A172 (cell line): ENCODE data around the gene LONRF2. TPM values are rescaled to one million over a fixed set of nuclear protein-coding genes. Genes with fewer than 3 reads are reported as not detected.
"Not testable (repeated sequence)": the region's sequence is repeated elsewhere in the genome, so short reads cannot be mapped to it uniquely, and the experiment has no call there.

ENCODE experiments used
- DNase-seq: peaks from one replicate; pipeline ENCODE4 v3.0.0-alpha.2; 2015; ENCODE audit warnings: low spot score
- total RNA-seq: library from RNA; depleted of rRNA; stranded (reverse); fragments of >200 nt; shearing (Covaris generic); gene quantifications from 2 replicates; pipeline ENCODE4 v1.2.3, GENCODE V29; 2014; rRNA removed

Gene LONRF2
- 5.0 and 6.0 TPM in 2 replicates for total RNA-seq

DNA sequence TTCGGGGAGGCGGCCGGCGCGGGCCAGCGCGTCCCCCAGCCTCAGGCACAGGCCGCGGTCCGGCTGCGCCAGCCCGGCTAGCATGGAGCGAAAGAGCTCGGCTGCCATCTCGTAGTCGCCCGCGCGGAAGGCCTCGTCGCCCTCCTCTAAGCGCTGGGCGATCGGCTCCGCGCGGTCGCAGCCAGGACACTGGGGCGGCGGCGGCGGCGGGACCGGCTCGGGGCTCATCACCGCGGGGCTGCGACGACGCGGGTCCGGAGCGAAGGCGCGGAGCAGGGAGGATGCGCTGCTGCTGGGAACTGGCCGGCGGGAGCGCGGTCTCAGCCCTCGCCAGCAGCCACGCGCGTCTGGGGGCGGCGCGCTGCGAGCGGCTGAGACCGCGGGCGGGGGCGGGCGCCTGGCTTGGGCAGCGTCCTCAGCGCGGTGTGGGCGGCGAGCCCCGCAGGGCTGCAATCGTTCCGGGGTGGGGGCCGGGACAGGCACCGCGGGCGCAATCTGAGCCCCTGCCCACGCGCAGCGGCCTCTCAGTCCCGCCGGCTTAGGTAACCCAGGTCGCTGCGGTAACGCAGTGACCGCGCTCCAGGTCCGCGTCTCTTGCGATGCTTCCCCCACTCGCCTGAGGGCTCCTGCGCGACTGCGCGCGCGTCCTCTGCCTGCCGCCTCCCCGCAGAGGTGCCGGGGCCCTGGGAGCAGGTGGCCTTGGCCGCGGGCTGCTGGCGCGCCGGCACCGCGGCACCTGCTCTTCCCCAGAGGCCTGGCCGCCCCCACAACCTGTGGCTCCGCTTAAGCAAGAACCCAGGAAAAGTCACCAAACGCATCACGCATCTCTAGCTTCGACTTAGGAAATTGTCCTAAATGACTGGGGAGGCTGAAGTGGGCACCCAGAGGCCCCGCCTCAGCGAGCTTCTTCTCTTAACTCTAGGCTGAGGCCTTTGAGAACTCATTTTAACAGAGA, at the start of gene LONRF2:
LONRF2 (minus strand) TSS at position 636 of the 955 bp plus-strand sequence; CDS start at position 228, 408 bp downstream.
- DNase-seq, result peak; percentile 8

DNA sequence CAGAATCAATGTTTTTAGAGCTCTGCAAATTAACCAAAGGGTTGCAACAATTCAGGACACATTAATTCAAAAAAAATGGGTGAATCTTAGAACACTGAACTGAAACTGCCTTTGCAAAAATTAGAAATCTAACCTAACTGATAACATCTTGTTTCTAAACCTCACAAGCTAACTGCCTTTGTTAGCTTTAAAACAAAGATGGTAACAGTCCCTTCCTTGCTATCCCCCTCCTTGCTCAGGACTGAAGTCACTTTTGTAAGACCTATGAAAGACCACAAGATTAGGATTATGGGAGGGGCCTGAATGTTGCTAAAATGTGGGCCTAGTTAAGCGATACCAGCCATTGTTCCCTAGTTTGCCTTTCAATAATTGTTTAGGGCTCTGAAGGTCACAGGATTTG, 44.9 kb upstream of the LONRF2 start:
- no peak for DNase-seq

DNA sequence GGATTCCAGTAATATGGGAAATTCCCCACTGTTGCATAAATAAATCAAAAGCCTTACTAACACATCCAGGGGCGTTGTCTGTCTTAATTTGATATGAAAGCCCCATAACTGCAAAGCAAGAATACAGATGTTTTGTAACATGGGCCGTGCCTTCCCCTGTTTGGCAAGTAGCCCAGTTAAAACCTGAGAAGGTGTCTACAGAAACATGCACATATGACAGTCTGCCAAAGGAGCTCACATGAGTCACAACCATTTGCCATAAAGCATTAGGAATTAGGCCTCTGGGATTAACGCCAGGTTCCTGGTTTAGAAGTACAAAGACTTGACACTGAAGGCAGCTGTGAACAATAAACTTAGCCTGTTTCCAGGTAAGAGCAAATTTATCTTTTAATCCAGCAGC, 43.1 kb upstream of the LONRF2 start:
- DNase-seq, result peak; percentile 92

DNA sequence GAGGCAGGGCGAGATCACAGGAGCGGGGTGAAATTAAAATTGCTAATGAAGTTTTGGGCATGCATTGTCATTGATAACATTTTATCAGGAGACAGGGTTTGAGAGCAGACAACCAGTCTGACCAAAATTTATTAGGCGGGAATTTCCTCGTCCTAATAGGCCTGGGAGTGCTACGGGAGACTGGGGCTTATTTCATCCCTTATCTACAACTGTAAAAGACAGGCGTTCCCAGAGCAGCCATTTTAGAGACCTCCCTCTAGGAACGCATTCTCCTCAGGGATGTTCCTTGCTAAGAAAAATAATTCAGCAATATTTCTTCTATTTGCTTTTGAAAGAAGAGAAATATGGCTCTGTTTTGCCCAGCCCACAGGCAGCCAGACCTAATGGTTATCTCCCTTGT, 40.0 kb upstream of the LONRF2 start:
- not testable (repeated sequence) for DNase-seq

DNA sequence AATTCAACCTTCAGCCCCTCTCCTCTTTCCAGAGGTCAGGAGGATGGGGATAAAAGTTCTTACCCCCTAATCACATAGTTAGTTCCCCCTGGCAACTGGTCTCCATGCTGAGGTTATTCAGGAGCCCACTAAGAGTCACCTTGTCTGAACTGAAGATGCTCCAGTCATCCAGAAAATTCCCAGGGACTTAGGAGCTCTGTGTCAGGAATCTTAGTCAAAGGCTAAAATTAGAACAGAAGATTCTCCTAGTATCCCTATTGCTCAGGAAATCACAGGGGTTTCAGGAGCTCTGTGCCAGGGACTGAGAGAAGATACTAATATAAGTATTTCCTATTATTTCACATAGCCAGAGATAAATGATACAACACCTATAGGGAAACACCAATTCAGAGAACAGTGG, 37.3 kb upstream of the LONRF2 start:
- peak; percentile 16 for DNase-seq

DNA sequence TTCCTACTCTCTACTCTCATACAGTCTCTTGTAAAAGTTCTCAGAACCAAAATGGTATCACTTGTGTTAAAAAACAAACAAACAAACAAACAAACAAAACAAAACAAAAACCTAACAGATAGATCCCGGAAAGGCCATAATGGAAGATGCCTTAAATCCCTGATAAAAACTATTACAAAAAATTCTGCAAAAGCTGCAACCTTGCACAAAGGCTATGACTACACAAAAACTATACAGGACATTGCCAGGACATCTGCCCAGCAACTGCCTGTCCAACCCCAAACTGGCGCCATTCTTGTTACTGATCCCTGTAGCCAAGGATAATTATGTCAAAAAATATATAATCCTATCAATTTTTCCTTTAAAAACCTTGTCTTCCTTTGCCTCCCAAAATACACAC, 36.3 kb upstream of the LONRF2 start:
- no peak for DNase-seq

DNA sequence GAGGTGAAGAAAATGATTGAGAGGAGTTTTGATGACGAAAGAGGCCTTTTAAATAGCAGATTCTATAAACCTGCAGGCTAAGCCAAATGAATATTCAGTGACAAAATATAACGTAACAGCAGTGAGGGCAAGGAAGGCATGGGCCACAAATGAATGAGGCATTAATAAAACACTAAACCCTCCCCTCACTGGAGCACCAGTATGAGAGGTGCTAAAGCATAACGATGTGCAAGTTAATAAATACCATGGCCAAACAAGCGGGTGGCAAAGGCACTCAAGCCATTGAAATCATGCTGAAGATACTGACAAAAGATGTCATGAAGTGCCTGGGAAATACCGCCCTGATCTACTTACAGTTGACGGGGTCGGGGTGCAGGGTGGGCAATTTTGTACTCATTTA, 30.2 kb upstream of the LONRF2 start:
- DNase-seq, result no peak

DNA sequence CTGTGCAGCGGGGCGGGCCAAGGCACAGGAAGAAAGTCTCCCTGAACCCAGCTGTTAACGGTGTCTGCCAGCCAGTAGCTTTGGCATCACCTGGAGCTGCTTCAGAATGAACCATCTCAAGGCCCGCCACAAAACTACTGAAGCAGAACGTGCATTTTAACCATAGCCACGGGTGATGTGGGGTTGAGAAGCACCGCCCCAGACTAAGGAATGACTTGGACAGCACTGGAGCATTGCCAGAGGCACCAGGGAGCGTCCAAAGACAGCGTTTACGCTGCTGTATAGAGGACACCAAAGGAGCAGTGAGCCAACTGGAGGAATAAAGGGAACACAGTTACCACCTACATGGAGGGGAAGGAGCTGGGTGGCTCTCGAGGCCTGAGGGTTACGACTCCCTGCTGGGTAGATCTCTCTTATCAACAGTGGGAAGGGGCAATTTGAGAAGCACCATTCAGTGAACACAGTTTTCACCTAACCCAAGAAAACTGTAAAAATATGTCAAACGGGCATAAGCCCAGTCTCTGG, 28.4 kb upstream of the LONRF2 start:
- peak; percentile 23 for DNase-seq

DNA sequence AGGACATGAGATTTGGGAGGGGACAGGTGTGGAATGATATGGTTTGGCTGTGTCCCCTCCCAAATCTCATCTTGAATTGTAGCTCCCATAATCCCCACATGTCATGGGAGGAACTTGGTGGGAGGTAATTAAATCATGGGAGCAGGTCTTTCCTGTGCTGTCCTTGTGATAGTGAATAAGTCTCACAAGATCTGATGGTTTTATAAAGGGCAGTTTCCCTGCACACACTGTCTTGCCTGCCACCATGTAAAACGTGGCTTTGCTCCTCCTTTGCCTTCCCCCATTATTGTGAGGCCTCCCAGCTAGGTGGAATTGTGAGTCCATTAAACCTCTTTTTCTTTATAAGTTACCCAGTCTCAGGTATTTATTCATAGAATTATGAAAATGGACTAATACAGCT, 22.8 kb upstream of the LONRF2 start:
- not testable (repeated sequence) for DNase-seq

DNA sequence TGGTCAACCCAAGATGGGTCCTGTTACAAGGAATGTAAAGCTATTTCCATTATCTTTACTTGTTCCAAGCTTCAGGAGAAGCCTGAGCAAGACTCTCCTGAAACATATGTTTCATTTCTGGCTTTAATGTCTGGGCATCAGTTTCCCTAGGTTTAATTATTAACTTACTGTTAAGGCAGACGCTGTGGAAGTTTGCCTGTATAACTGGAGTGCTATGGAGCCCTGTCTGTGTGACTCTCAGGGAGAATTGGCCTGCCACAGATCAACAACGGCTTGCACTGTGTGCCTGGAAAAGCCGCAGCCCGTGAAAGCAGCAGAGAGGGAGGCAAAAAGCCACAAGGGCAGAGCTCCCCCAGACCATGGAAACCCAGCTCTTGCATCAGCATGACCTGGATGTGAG, 22.1 kb upstream of the LONRF2 start:
- DNase-seq, result no peak

DNA sequence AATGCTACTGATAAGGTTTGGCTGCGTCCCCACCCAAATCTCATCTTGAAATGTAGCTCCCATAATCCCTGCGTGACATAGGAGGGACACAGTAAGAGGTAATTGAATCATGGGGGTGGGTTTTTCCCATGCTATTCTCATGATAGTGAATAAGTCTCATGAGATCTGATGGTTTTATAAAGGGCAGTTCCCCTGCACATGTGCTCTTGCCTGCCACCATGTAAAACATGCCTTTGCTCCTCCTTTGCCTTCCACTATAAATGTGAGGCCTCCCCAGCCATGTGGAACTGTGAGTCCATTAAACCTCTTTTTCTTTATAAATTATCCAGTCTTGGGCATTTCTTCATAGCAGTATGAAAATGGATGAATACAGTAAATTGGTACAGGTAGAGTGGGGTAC, 20.2 kb upstream of the LONRF2 start:
- DNase-seq, result not testable (repeated sequence)

DNA sequence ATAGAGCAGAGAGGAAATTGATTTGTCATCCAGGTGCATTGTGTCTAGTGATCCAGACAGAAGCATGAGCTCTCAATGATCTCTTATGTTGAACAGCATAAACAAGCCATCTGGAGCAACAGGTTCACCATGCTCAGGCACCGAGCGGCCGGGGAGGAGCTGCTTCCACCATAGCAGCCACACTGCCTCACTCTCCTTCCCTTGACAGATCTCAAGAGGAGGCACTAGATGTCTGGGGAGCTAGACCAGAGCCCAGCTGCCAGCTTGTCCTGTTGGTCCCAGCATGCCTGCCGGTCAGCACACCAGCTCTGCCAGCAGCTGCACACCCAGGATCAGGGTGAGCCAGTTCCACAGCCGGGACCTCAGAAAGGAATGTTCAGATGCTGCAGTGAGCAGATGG, 17.5 kb upstream of the LONRF2 start:
- no peak for DNase-seq

DNA sequence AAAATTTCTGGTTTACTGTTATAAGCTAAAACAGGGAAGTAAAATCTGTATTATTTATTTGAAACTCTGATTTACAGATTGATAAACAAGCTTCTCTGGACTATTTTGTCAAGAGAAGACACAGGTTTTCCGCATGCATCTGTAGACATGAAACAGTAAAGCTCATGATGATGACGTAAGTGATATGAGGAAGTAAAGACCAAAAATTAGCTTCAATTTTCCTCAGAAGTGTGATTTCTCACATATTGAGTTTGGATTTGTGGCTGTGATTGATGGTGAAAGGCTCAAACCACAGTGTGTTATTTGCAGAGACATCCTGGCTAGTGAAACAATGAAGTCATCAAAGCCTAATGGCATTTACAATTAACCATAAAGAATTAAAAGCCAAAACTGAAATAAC, 12.6 kb upstream of the LONRF2 start:
- DNase-seq, result no peak

DNA sequence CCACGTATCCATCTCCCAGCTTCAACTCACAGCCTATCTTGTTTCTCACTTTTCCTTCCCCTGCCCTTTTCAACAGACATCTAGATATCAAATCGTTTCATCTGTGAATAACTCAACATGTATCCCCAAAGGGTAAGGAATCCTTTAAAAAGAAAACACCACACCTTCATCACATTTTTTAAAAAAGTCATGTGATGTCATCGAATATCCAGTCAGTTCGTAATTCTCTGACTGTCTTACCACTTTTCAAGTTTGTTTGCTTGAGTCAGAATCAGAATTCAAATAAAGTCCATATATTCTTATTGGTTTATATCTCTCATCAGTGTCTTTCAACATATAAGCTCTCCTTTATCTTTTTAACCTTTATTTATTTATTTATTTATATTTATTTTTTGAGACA, 5.4 kb upstream of the LONRF2 start:
- DNase-seq, result no peak

DNA sequence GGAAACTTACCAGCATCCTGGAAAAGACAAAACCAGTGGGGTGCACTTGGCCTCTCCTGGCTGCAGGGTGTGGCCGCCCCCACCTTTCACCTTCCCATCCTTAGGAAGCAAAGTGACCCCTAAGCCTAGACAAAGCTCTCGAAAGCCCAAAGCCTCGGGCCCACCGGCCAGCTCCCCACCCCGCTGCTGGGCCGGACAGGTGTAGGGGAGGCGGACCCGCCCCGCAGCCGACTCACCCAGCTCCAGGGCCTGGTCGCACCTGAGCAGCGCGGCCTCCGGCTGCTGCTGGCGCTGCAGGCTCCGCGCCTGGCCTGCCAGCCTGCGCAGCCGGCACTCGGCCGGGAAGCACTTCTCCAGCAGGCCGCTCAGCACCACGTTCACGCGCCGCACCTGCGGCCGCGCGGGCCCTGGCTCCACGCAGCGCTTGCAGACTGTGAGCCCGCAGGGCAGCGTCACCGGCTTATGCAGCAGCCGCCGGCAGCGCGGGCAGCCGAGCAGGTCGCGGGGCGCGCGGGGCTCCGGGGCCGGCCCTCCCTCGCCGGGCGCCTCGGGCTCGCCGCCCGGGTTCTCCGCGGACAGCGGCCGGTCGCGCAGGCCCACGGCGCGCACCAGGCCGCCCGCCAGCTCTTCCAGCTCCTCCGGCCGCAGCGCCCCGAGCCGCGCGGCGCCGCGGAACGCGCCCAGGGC, 979 bp downstream of the LONRF2 start:
- DNase-seq, result peak; percentile 11

DNA sequence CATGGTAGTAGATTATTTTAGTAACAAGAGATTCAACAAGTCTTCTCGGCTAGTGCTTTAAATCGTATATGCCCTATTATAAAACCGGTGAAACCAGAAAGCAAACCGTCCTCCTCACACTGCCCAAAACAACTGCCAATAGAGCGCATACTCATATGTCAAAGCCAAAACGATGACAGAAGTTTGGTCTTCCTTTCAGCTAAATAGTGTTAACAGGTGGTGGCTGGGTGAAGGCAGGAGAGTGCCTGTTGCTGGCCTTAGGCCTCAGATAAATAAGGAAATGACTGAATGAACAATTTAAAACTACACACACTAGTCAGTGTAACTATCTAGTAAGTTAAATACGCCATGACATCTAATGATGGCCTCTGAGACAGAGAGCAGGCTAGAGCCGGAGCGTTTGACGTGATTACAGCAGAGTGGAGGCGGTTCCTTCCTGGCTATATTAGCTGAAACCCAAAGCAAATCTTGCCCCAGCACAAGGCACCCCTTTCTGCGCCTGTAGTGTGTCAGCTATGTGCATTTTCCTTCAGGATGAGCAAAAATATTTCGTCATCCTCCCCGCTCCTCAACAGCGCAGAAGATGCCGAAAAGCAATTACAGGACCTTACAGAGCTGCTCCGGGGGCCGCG, 1.6 kb downstream of the LONRF2 start:
- DNase-seq, result no peak

DNA sequence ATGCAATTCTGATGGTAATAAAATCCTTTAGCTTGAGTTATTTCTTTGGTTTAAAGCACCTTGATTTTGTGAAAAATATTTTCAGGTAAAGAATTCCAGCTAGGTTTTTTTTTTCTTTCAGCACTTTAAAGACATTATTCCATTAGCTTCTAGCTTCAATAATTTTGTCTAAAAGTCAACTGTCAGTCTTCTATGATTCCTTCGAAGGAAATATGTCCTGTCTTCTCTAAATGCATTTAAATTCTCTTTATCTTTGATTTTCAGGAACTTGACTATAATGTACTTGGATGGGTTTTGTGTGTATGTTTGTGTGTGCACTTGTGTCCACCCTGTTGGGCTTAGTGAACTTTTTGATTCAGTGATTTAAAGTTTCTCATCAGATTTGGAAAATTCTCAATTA, 4.7 kb downstream of the LONRF2 start:
- no peak for DNase-seq

DNA sequence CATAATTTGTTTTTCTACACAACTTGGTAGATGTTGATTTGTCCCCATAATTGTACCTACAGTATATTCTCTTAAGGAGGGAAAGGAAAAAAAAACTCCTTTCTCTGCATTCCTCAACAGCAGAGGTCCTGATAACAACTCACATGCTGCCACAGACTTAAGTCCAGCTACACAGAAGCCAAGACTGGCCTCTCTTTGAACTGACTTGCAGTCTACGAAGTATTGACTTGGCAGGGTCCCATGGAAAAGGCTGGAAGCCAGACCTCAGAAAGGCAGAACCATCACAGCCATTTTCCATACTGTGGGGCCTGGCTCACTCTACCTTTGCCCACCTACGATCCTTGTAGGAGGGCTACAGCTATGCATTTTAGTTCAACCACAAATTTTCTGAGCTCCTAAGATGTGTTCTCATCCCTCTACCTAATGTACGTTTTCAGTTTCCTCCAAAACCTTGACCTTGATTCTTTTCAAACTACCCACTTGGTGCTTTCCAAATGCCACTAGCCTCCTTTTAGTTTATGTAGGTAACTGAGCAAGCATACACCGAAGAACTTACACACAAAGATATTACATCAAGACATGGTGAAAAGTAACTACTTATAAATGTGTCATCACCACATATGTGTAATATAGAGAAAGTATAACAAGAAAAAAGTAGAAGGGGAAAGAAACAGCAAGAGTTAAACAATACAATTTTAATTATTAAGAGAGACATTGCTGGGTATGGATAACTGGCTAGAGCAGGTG, 12.2 kb downstream of the LONRF2 start:
- DNase-seq, result no peak

DNA sequence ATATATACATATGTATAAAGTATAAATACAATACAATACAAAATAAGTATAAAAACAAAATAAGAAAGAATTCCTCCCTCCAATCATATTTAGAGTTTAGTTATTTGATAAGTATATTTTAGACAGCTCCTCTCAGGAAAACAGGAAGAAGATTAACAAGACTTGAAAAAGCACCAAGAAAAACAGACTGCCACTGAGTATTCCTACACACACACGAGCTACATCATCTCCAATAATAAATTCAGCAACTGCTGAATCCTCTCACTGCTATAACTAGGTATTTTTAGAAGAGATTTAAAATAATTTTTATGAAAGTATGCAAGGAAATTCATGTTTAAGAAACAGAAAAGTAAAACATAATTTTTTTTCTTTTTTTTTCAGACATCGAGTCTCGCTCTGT, 13.0 kb downstream of the LONRF2 start:
- no peak for DNase-seq

DNA sequence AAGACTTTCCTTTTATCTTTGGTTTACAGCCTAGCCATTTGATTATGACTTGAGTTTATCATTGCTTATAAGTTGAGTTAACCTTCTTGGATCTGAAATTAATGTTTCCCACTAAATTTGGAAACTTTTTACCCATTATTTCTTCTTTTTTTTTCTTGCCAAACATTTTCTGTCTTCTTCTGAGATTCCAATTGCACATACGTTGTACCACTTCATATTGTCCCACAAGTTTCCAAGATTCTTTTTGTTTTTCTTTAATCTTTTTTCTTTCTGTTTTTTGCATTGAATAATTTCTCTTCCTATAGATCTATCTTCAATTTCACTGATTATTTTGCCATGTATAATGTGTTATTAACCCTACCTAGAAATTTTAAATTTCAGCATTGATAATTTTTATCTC, 18.6 kb downstream of the LONRF2 start:
- no peak for DNase-seq

DNA sequence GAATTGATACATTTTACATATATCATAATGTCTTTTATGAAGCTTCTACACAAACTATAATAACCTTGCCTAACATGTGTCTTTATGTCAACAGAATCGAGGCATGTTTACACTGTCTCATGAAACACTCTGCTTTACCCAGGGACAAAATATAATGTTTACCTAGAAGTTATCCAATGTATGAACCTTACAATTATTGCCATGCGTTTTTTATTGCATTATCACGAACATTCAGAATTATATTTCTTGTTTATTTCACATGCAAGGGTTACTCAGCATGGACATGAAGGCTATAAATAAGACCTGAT, 19.8 kb downstream of the LONRF2 start:
- no peak for DNase-seq
